SK-N-SH (cell line): ENCODE data around the gene TBX1. TPM values are rescaled to one million over a fixed set of nuclear protein-coding genes. Genes with fewer than 3 reads are reported as not detected.

Experiments
- CTCF ChIA-PET: fragments of 300-600, 350-600 bp; formaldehyde crosslinking; extraction: SDS; loops from one replicate; lab custom pipeline; 2021; lab: Yijun Ruan, JAX
- POLR2A ChIA-PET: fragments of 350-600 bp; sonication (Branson Sonifier 250); formaldehyde crosslinking; extraction: SDS; loops from one replicate; lab custom pipeline; 2020; ENCODE audit warnings: antibody characterized with exemption, inconsistent platforms; lab: Yijun Ruan, JAX
- DNase-seq: peaks from one replicate; pipeline ENCODE4 v3.0.0; 2012
- H2AFZ ChIP-seq: fragments of 200-600 bp; sonication (generic); 2 replicates; pipeline ENCODE4 v1.8.1; 2016; ENCODE audit warnings: antibody characterized with exemption, mild to moderate bottlenecking, low read depth
- H3F3A ChIP-seq: fragments of 200-600 bp; sonication (generic); replicated peaks from 2 replicates; pipeline ENCODE3; 2016; ENCODE audit warnings: antibody characterized with exemption, mild to moderate bottlenecking; ENCODE audit not compliant: insufficient read depth
- H3K27ac ChIP-seq, 2 experiments: fragments of 200-500 bp in 1 of 2; fragments of 200-600 bp in 1 of 2; sonication (Bioruptor generic) in 1 of 2; sonication (generic), shearing (Covaris generic) in 1 of 2; 2 replicates each; pipeline versions ENCODE4 v1.5.1 to v1.6.1; 2014 to 2016; ENCODE audit warnings: low read depth in 2 of 2, inconsistent platforms in 1 of 2, low read length in 1 of 2, mild to moderate bottlenecking in 1 of 2, mixed read lengths in 1 of 2
- H3K27me3 ChIP-seq: fragments of 200-600 bp; sonication (generic), shearing (Covaris generic); 2 replicates; pipeline ENCODE4 v1.6.1; 2016; ENCODE audit warnings: mixed run types; ENCODE audit not compliant: insufficient read depth
- H3K36me3 ChIP-seq, 2 experiments: fragments of 200-500 bp in 1 of 2; fragments of 200-600 bp in 1 of 2; sonication (Bioruptor generic) in 1 of 2; sonication (generic) in 1 of 2; replicated peaks in 1 of 2; 2 replicates each; pipeline versions ENCODE3 to v1.5.1; 2014 to 2016; ENCODE audit warnings: low read length in 1 of 2, mild to moderate bottlenecking in 1 of 2; ENCODE audit not compliant: insufficient read depth in 2 of 2, control insufficient read depth in 1 of 2
- H3K4me1 ChIP-seq, 2 experiments: fragments of 200-500 bp in 1 of 2; fragments of 200-600 bp in 1 of 2; sonication (Bioruptor generic) in 1 of 2; sonication (generic), shearing (Covaris generic) in 1 of 2; 2 replicates each; pipeline versions ENCODE4 v1.5.1 to v1.6.1; 2014 to 2016; ENCODE audit warnings: low read depth in 1 of 2, low read length in 1 of 2, mixed run types in 1 of 2; ENCODE audit not compliant: insufficient read depth in 2 of 2, control insufficient read depth in 1 of 2
- H3K4me2 ChIP-seq: fragments of 200-600 bp; sonication (generic), shearing (Covaris generic); 2 replicates; pipeline ENCODE4 v1.6.1; 2017; ENCODE audit warnings: mixed run types
- H3K4me3 ChIP-seq, 2 experiments: fragments of 200-500 bp in 1 of 2; fragments of 200-600 bp in 1 of 2; sonication (Bioruptor generic) in 1 of 2; sonication (generic), shearing (Covaris generic) in 1 of 2; 2 replicates each; pipeline versions ENCODE4 v1.5.1 to v1.8.1; 2014 to 2016; ENCODE audit warnings: low read depth in 2 of 2, inconsistent platforms in 1 of 2, low read length in 1 of 2, mild to moderate bottlenecking in 1 of 2, mixed read lengths in 1 of 2, moderate library complexity in 1 of 2
- H3K79me2 ChIP-seq: fragments of 200-600 bp; sonication (generic); 2 replicates; pipeline ENCODE4 v1.8.1; 2017; ENCODE audit warnings: mild to moderate bottlenecking; ENCODE audit not compliant: insufficient read depth
- H3K9ac ChIP-seq: fragments of 200-600 bp; sonication (generic); 2 replicates; pipeline ENCODE4 v1.6.1; 2017; ENCODE audit warnings: mixed run types
- H3K9me2 ChIP-seq: fragments of 200-600 bp; sonication (generic); 2 replicates; pipeline ENCODE4 v1.6.1; 2017; ENCODE audit warnings: mixed run types
- H3K9me3 ChIP-seq: fragments of 200-600 bp; sonication (generic); 2 replicates; pipeline ENCODE4 v1.6.1; 2017; ENCODE audit warnings: mixed run types, mild to moderate bottlenecking, moderate library complexity
- H4K20me1 ChIP-seq: fragments of 200-600 bp; sonication (generic); 2 replicates; pipeline ENCODE4 v1.6.1; 2017; ENCODE audit warnings: mild to moderate bottlenecking, mixed run types; ENCODE audit not compliant: insufficient read depth
- CHD2 ChIP-seq: fragments of 150-350 bp; IDR thresholded peaks from 2 replicates; pipeline ENCODE4 v1.6.1; 2018; ENCODE audit warnings: low read length; ENCODE audit not compliant: partially characterized antibody
- EP300 ChIP-seq, 2 experiments: IDR thresholded peaks; 2 replicates each; pipeline versions ENCODE4 v1.4.0 to v1.6.1; 2012; ENCODE audit warnings: borderline replicate concordance in 1 of 2, low read depth in 1 of 2, low read length in 1 of 2
- FOSL2 ChIP-seq: IDR thresholded peaks from 2 replicates; pipeline ENCODE4 v1.4.0; 2012; ENCODE audit warnings: low read depth, mild to moderate bottlenecking, moderate library complexity, borderline replicate concordance
- FOXJ3 ChIP-seq: sonication (generic); formaldehyde crosslinking; IDR thresholded peaks from 2 replicates; pipeline ENCODE4 v1.5.1; 2020; ENCODE audit warnings: mild to moderate bottlenecking, missing genetic modification reagents
- FOXM1 ChIP-seq: IDR thresholded peaks from 2 replicates; pipeline ENCODE4 v1.4.0; 2012; ENCODE audit warnings: low read depth, mild to moderate bottlenecking
- GATA2 ChIP-seq: sonication (generic); formaldehyde crosslinking; IDR thresholded peaks from 2 replicates; pipeline ENCODE4 v1.5.0; 2020; ENCODE audit warnings: mild to moderate bottlenecking, missing genetic modification reagents
- JUND ChIP-seq: IDR thresholded peaks from 2 replicates; pipeline ENCODE4 v1.4.0; 2012
- NFIC ChIP-seq: IDR thresholded peaks from 2 replicates; pipeline ENCODE4 v1.4.0; 2012; ENCODE audit warnings: borderline replicate concordance
- POLR2AphosphoS5 ChIP-seq: IDR thresholded peaks from 2 replicates; pipeline ENCODE4 v1.6.1; 2012; ENCODE audit warnings: low read depth, low read length
- RAD21 ChIP-seq: IDR thresholded peaks from 2 replicates; pipeline ENCODE4 v1.6.1; 2012; ENCODE audit warnings: mild to moderate bottlenecking, low read length
- TCF12 ChIP-seq: IDR thresholded peaks from 2 replicates; pipeline ENCODE4 v1.4.0; 2012
- WGBS: methylation state at CpG from one replicate; pipeline ENCODE4 v1.1.6; 2017; ENCODE audit warnings: low lambda C conversion rate; 5-methylcytosine and 5-hydroxymethylcytosine counted together
- polyA plus RNA-seq, 3 experiments: library from polyadenylated mRNA; depleted of rRNA; stranded (reverse); fragments of >200 nt; gene quantifications; 2 replicates each; pipeline ENCODE4 v1.2.3, GENCODE V29; 2012
- TF ChIP-seq, protein P1 (sequence below): fragments of 150-350 bp; IDR thresholded peaks from 2 replicates; pipeline ENCODE4 v1.6.1; 2017; ENCODE audit warnings: antibody characterized with exemption, low read length, low read depth, borderline replicate concordance
- TF ChIP-seq, protein P2 (sequence below): fragments of 150-350 bp; IDR thresholded peaks from 2 replicates; pipeline ENCODE4 v1.6.1; 2016; ENCODE audit warnings: mild to moderate bottlenecking, low read depth, low read length
- TF ChIP-seq, protein P3 (sequence below): IDR thresholded peaks from 2 replicates; pipeline ENCODE4; 2012
- TF ChIP-seq, protein P4 (sequence below): IDR thresholded peaks from 2 replicates; pipeline ENCODE4 v1.4.0; 2012; ENCODE audit warnings: low read depth, borderline replicate concordance

TBX1 gene
- polyA plus RNA-seq, 1 of the 3 experiments (the other 2 are of a cell fraction) = not detected

DNA sequence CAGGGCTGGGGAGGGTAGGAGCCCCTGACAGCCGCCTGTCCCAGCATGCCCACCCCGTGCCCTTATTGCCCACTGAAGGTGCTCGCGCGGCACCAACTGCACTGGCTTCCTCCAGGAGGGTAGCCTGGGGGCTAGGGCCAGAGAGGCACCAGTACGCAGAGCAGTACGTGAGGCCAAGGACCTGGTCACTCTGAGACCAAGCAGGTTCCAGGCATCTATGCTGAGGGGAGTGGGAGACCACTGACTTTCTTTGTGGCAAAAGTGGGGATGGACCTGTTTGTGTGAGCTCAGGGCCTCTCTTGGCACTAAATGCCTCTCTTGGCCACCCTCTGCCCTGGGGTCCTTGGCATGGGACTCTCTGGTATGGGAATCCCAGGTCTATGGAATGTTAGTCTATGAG is 26.4 kb upstream of the TBX1 start:
- Histone ChIP-seq H3K27me3 (no peaks in the 10 kb centered on the region), H3K79me2 (no peaks in the 10 kb centered on the region), H3K36me3 (no peaks in the 10 kb centered on the region), H3K27ac (no peak overlapping the region), H3K4me2 (no peak overlapping the region), H3F3A (no peaks in the 10 kb centered on the region), H3K4me1 (peaks cover 0 to 24% of the 10 kb centered on the region in 2 experiments; a peak in 1 of 4 replicates), H3K9me2 (no peaks in the 10 kb centered on the region), H4K20me1 (no peaks in the 10 kb centered on the region), H2AFZ (no peak overlapping the region)
- POLR2A ChIA-PET = no interaction called here
- no peak for DNase-seq
- 89% methylated on average over 4 of the region's 7 CpGs for WGBS
- CTCF ChIA-PET = no interaction called here
- TF ChIP-seq CHD2 (no peak), POLR2AphosphoS5 (no peak), TCF12 (no peak), FOXM1 (no peak), RAD21 (no peak), EP300 (IDR thresholded peaks at IDR 0.05; ENCODE audit: borderline replicate concordance in 1 of 2, low read depth in 1 of 2, low read length in 1 of 2) (no peak), FOXJ3 (CRISPR knock-in tag) (no peak), NFIC (no peak), GATA2 (CRISPR knock-in tag) (no peak)
- TF ChIP-seq, protein P1, sequence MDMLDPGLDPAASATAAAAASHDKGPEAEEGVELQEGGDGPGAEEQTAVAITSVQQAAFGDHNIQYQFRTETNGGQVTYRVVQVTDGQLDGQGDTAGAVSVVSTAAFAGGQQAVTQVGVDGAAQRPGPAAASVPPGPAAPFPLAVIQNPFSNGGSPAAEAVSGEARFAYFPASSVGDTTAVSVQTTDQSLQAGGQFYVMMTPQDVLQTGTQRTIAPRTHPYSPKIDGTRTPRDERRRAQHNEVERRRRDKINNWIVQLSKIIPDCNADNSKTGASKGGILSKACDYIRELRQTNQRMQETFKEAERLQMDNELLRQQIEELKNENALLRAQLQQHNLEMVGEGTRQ = no peak
- TF ChIP-seq, all 33 proteins: peak for 0
- Histone ChIP-seq H3K9me3 (no peaks in the 10 kb centered on the region), H3K4me3 (no peak overlapping the region), H3K9ac (no peak overlapping the region)

DNA sequence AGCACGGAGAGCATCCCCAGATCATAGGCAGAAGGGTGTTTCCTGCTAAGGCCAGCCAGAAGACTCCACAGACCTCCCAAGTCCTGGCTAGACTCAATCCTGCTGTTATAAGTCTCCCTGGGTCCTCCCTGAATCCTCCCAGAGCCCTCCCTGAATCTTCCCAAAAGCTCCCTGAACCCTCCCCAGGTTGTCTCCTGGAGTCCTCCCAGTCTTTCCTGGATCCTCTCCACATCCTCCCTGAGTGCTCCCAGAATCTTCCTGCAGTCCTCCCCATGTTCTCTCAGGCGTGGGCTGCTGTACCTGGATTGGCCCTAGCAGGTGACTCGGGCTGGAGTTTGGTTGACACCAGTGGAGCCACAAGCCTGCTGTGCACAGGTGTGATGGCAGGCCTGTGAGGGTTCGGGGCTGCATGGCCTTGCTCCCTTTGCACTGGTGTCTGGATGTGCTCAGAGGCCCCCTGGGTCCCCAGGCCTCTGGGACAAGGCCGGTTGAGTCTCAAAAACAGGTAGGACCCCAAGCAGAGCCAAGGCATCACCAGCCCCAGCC is 25.7 kb upstream of the TBX1 start:
- Histone ChIP-seq H3K9ac (no peak overlapping the region), H3K4me2 (no peak overlapping the region), H3K4me3 (no peak overlapping the region), H3K4me1 (peaks cover 0 to 17% of the 10 kb centered on the region in 2 experiments; a peak in 1 of 4 replicates), H4K20me1 (no peaks in the 10 kb centered on the region), H3K36me3 (no peaks in the 10 kb centered on the region), H3K27ac (no peak overlapping the region), H3F3A (no peaks in the 10 kb centered on the region), H3K9me3 (no peaks in the 10 kb centered on the region), H3K79me2 (no peaks in the 10 kb centered on the region), H3K27me3 (no peaks in the 10 kb centered on the region), H3K9me2 (no peaks in the 10 kb centered on the region), H2AFZ (no peak overlapping the region)
- 71% methylated on average over 4 of the region's 5 CpGs for WGBS
- TF ChIP-seq FOXM1 (no peak), JUND (no peak), RAD21 (no peak), FOSL2 (no peak), EP300 (IDR thresholded peaks at IDR 0.05; ENCODE audit: borderline replicate concordance in 1 of 2, low read depth in 1 of 2, low read length in 1 of 2) (no peak), NFIC (no peak)
- TF ChIP-seq, protein P2, sequence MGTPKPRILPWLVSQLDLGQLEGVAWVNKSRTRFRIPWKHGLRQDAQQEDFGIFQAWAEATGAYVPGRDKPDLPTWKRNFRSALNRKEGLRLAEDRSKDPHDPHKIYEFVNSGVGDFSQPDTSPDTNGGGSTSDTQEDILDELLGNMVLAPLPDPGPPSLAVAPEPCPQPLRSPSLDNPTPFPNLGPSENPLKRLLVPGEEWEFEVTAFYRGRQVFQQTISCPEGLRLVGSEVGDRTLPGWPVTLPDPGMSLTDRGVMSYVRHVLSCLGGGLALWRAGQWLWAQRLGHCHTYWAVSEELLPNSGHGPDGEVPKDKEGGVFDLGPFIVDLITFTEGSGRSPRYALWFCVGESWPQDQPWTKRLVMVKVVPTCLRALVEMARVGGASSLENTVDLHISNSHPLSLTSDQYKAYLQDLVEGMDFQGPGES = no peak
- TF ChIP-seq, protein P3, sequence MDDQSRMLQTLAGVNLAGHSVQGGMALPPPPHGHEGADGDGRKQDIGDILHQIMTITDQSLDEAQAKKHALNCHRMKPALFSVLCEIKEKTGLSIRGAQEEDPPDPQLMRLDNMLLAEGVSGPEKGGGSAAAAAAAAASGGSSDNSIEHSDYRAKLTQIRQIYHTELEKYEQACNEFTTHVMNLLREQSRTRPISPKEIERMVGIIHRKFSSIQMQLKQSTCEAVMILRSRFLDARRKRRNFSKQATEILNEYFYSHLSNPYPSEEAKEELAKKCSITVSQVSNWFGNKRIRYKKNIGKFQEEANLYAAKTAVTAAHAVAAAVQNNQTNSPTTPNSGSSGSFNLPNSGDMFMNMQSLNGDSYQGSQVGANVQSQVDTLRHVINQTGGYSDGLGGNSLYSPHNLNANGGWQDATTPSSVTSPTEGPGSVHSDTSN = no peak
- TF ChIP-seq, protein P4, sequence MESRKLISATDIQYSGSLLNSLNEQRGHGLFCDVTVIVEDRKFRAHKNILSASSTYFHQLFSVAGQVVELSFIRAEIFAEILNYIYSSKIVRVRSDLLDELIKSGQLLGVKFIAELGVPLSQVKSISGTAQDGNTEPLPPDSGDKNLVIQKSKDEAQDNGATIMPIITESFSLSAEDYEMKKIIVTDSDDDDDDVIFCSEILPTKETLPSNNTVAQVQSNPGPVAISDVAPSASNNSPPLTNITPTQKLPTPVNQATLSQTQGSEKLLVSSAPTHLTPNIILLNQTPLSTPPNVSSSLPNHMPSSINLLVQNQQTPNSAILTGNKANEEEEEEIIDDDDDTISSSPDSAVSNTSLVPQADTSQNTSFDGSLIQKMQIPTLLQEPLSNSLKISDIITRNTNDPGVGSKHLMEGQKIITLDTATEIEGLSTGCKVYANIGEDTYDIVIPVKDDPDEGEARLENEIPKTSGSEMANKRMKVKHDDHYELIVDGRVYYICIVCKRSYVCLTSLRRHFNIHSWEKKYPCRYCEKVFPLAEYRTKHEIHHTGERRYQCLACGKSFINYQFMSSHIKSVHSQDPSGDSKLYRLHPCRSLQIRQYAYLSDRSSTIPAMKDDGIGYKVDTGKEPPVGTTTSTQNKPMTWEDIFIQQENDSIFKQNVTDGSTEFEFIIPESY = no peak
- no peak for DNase-seq
- ChIA-PET POLR2A (no interaction called here), CTCF (interaction anchor here (1.0 kb wide), 1 partner anchor 141 kb away, joined by 3 read pairs; no protein-coding TSS in a partner anchor)
